Panc1 (cell line): ENCODE results near the gene EPHB2.

Experiments used
- POLR2AphosphoS5 ChIP-seq: IDR thresholded peaks from 2 replicates; pipeline ENCODE4 v1.6.1; 2012; ENCODE audit warnings: mild to moderate bottlenecking, low read depth, low read length, moderate library complexity
- SIN3A ChIP-seq: IDR thresholded peaks from 2 replicates; pipeline ENCODE4 v1.6.1; 2012; ENCODE audit warnings: low read depth, mild to moderate bottlenecking, low read length, moderate library complexity, borderline replicate concordance; ENCODE audit not compliant: insufficient read depth
- TCF7L2 ChIP-seq: IDR thresholded peaks from 2 replicates; pipeline ENCODE4 v1.6.1; 2011; ENCODE audit warnings: mild to moderate bottlenecking, low read depth, low read length, inconsistent platforms
- TF ChIP-seq, protein P1 (sequence below): fragments of 450-650 bp; IDR thresholded peaks from 2 replicates; pipeline ENCODE4 v1.5.1; 2017; ENCODE audit warnings: mild to moderate bottlenecking
- TF ChIP-seq, protein P2 (sequence below), 2 experiments: IDR thresholded peaks; 2 replicates each; pipeline ENCODE4 v1.6.1; 2011 to 2012; ENCODE audit warnings: low read depth in 2 of 2, control low read depth in 1 of 2, low read length in 1 of 2, mild to moderate bottlenecking in 1 of 2, moderate library complexity in 1 of 2; ENCODE audit not compliant: insufficient read depth in 1 of 2

DNA sequence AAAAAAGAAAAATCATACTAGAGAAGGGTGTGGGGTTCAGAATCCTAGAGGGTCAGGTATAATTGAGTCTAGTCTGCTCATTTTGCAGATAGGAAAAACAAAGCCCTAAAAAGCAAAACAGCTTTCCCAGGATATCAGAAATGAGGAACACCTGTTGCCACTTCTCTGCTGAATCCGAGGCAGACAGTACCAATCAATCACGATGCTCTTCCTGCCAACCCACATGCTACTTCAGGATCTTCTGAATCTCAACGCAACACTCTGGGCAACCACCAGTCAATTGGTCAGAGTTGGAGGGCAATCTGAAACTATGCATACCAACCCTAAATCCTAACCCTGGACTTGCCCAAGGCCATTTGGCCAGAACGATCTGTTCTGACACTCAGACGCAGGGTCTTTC is 128.3 kb downstream of the EPHB2 start:
- TF ChIP-seq, protein P1, sequence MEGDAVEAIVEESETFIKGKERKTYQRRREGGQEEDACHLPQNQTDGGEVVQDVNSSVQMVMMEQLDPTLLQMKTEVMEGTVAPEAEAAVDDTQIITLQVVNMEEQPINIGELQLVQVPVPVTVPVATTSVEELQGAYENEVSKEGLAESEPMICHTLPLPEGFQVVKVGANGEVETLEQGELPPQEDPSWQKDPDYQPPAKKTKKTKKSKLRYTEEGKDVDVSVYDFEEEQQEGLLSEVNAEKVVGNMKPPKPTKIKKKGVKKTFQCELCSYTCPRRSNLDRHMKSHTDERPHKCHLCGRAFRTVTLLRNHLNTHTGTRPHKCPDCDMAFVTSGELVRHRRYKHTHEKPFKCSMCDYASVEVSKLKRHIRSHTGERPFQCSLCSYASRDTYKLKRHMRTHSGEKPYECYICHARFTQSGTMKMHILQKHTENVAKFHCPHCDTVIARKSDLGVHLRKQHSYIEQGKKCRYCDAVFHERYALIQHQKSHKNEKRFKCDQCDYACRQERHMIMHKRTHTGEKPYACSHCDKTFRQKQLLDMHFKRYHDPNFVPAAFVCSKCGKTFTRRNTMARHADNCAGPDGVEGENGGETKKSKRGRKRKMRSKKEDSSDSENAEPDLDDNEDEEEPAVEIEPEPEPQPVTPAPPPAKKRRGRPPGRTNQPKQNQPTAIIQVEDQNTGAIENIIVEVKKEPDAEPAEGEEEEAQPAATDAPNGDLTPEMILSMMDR, result no peak
- no peak for TF ChIP-seq POLR2AphosphoS5
- TF ChIP-seq, protein P2, sequence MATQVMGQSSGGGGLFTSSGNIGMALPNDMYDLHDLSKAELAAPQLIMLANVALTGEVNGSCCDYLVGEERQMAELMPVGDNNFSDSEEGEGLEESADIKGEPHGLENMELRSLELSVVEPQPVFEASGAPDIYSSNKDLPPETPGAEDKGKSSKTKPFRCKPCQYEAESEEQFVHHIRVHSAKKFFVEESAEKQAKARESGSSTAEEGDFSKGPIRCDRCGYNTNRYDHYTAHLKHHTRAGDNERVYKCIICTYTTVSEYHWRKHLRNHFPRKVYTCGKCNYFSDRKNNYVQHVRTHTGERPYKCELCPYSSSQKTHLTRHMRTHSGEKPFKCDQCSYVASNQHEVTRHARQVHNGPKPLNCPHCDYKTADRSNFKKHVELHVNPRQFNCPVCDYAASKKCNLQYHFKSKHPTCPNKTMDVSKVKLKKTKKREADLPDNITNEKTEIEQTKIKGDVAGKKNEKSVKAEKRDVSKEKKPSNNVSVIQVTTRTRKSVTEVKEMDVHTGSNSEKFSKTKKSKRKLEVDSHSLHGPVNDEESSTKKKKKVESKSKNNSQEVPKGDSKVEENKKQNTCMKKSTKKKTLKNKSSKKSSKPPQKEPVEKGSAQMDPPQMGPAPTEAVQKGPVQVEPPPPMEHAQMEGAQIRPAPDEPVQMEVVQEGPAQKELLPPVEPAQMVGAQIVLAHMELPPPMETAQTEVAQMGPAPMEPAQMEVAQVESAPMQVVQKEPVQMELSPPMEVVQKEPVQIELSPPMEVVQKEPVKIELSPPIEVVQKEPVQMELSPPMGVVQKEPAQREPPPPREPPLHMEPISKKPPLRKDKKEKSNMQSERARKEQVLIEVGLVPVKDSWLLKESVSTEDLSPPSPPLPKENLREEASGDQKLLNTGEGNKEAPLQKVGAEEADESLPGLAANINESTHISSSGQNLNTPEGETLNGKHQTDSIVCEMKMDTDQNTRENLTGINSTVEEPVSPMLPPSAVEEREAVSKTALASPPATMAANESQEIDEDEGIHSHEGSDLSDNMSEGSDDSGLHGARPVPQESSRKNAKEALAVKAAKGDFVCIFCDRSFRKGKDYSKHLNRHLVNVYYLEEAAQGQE (IDR thresholded peaks at IDR 0.05; ENCODE audit: insufficient read depth in 1 of 2, low read depth in 2 of 2, low read length in 1 of 2), result no peak
- TF ChIP-seq SIN3A, result no peak
- no peak for TF ChIP-seq TCF7L2
